NK-92 treated with Interleukin-12 subunit alpha and Interleukin-12 subunit beta, amount 100 ng/mL, for 24 hours (cell line): Measurements from ENCODE around the gene TSPAN4.

Experiments used
- DNase-seq: peaks from one replicate; lab custom pipeline; 2025; lab: John Stamatoyannopoulos, UW

TSPAN4 gene

DNA sequence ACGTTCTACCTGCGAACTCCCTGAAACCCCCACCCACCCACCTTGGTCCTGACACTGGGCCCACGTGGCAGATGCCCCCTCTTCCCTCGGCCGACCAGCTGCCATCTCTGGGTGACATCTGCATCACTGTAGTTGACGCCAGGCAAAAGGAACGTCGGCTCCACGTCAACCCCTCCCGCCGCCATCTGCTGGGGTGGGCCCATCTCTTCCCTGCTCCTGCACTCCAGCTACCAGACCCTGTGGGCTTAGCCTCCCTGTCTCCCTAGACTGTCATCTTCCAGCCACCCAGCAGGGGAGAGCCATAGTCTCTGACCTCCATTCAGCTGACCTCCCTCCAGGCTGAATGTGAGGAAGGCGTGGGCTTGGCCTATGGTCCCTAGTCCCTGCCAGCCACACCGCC, 46.6 kb downstream of the TSPAN4 start:
- DNase-seq = no peak

DNA sequence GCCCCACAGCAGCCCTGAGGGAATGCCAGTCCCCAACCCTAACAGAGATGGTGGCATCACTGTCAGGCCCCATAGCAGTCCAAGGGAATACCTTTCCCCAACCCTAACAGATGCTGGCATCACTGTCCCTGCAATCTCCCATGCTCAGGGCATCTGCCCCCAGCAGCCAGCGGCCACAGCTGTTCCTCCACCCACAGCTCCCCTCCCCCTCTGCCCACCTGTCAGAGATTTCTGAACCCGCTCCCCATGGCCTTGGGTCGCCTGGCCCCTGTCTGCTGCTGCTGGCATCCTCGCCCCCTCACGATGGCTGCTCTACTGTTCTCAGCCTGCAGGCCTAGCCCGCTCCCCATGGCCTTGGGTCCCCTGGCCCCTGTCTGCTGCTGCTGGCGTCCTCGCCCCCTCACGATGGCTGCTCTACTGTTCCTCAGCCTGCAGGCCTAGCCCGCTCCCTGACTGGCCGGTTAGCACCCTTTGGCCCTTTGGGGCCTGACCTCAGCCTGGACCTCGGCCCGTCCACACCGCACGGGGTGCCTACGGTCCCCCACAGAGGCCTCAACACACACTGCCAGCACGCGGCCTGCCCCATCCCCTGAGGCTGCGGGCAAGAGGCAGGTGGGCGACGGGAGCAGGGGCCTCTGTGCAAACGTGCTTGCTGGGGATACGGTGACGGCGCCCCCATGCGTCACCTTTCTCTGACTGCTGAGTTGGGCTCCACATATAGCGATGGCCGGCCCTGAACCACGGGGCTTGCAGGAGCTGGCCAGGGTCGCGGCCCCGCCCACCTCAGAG, 47.2 kb downstream of the TSPAN4 start:
- DNase-seq = no peak

DNA sequence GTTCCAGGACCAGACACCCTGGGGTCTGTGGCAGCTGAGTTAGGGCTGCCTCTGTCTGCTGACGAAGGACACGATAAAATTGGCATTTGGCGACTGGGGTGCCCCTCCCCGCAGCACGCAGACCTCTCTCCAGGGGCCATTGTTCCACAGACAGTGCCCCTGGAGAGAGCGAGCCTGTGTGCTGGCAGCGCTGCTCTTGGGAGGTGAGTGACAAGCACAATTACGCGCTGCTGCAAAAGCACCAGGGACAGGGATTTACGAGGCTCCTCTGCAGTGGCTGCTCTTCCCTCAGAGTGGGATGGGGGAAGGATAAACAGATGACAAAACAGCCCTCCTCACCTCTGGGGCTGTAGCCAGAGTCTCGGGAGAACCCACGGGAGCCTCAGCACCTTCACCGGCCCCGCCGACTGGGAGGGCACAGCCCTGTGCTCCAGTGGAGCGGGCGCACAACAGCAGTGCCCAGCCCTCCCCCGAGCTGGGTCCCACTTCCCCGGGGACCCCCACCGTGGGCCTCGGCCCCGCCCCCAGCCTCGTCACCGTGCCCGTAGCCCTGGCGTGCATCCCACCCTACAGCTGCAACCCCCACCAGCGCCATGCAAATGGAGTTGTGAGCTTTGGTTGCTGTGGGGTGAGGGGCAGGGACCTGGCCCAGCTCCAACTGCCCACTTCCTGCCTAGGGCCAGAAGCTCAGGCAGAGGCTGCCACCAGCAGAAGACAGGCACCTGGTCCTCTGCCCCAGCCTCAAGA, 48.3 kb downstream of the TSPAN4 start:
- no peak for DNase-seq

DNA sequence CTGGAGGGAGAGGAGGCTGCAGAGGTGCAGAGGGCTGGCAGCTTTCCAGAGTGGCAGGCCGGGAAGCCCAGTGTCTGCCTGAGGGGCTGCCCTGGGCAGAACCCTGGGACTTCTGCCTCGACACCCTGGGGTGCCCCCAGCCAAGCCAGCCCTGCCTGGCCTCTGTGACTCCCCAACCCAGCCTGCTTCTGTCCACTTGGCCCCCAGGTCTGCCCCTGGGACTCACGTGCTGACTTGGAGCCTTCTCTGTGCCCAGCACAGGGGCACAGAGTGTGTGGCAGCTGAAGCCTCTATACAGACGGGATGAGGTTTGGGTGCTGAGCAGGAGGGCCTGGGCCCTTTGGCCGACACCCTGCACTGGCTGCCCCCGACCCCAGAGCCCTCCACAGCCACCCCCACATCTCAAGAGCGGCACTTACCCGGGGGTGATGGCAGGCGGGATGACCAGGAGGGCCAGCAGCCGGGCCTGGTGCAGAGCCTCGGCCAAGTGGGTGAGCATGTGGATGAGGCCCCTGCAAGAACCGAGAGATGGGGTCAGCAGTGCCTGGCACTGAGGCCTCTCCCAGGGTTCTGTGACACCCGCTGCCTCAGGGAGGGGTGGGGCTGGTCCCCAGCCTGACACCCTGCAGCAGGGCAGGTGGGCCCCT, 50.5 kb downstream of the TSPAN4 start:
- DNase-seq = no peak

- no peak for DNase-seq
Observed at GRCh38 chr11:894575-895201, 52.0 kb downstream of the TSPAN4 start.

- no peak for DNase-seq
Observed at GRCh38 chr11:895331-896110, 52.9 kb downstream of the TSPAN4 start.

GRCh38 chr11:897253-898142, 54.8 kb downstream of the TSPAN4 start:
- no peak for DNase-seq

DNA sequence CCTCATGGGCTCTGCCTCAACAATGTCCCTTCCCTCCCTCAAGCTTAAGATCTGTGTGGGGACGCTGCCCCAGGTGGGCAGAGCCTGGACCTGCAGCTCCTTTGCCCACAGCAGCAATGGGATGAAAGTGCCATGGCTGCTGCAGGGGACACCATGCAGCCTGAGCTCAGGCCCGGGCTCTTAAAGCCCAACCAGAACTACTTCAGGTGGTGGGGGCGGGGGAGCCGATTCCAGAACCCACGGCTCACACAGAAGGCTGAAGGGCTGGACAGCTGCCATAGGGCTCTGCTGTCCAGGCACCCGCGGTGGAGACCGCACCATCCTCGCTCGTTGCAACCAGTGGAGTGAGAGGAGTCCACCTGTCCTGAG, 55.5 kb downstream of the TSPAN4 start:
- no peak for DNase-seq

GRCh38 chr11:898540-899190, 56.0 kb downstream of the TSPAN4 start:
- DNase-seq = no peak

- DNase-seq = no peak
Observed at GRCh38 chr11:899724-900123, 57.1 kb downstream of the TSPAN4 start.

GRCh38 chr11:900545-900944, 57.9 kb downstream of the TSPAN4 start:
- no peak for DNase-seq

GRCh38 chr11:901452-902061, 58.9 kb downstream of the TSPAN4 start:
- DNase-seq = no peak

DNA sequence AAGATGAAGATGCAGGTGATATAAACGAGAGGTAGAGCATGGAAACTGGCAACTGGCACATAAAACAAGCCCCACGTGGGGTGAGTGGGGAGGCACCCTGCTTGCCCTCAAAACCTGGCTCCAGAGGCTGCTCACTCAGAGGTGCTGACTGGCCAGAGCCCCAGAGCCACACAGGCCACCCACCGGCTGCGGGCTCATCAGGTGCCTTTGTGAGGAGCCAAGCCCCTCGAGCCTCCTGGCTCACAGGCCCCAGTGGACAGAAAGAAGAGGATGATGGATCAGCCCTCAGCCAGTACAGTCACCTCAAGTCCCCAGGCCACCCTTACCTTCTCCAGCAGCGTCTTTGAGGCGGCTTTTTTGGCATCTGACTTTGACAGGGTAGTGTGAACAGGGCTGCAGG, 61.7 kb downstream of the TSPAN4 start:
- no peak for DNase-seq

DNA sequence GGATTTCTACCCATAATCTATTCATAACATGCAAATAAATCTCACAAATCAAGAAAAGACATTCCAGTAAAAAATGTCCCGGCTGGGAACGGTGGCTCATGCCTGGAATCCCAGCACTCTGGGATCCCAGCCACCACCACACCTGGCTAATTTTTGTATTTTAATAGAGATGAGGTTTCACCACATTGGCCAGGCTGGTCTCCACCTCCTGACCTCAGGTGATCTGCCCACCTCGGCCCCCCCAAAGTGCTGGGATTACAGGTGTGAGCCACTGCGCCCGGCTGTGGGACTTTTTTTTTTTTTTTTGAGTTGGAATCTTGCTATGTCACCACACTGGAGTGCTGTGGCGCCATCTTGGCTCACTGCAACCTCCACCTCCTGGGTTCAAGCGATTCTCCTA, 63.3 kb downstream of the TSPAN4 start:
- no peak for DNase-seq

GRCh38 chr11:907668-908067, 65.0 kb downstream of the TSPAN4 start:
- DNase-seq = no peak

DNA sequence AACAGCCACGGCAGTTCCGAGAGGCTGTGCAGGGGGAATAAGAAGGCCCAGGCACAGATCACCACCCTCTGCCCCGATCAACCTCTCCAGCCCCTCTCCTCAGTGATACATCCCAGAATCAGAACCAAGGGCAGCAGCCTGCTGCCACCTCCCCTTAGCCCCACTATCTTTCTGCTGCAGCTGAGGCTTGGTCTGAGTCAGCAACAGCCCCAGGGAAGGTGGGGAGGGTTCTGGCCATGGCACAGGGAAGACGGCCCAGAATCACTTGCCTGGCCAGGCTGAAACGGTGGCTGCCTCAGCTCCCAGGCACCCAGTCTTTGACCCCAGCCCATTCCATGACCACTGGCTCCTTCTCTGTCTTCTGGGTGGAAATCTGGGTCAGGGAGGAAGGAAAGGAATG, 65.6 kb downstream of the TSPAN4 start:
- DNase-seq = no peak

DNA sequence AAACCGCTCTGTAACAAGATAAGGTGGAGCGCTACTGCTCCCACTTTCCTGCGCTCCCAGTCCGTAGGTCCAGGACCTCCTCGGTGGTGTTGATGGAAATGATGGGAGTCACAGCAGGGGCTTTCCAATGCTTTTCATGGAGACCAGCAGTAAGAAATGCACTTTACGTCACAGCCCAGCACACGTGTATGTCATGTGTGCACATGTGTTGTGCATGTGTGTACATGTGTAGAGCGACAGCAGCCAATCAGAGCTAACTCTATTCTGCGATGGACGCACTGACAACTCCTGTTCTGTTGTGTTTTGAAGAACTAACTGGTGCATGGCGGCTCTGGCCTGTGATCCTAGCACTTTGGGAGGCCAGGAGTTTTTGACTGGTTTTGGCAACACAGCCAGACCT, 66.8 kb downstream of the TSPAN4 start:
- DNase-seq = no peak

- no peak for DNase-seq
Observed at GRCh38 chr11:910044-910588, 67.5 kb downstream of the TSPAN4 start.

DNA sequence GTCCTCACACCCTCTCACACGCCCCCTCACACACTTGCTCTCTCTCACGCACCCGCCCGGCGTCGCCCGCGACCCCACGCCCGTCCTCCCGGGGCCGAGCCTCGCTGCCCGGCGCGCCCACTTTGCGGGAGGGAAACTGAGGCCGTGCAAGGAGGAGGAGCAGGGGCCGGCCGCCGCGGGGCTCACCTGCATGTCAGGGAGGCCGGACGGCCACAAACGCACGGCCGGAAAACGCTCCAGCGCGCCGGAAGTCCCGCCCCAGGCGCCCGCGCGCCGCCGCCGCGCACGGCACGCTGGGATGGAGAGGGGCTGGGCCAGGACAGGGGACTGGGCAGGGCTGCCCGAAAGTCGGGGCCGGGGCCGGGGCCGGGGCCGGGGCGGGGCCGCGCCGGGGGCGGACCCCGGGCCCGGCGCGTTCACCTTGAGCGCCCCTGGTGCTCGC, 68.0 kb downstream of the TSPAN4 start, which contains the start of gene CHID1:
TSS of gene CHID1 (minus strand) at position 222 of the 442 bp plus-strand sequence. CDS start 5,994 bp downstream, outside the sequence.
- peak; percentile 72 for DNase-seq
